GM12892 (cell line): Measurements from ENCODE around the gene MAP2K6.

Source experiments
- DNase-seq: peaks from one replicate; pipeline ENCODE4 v3.0.0; 2011; ENCODE audit not compliant: insufficient read length
- FAIRE-seq: peaks from 2 replicates; lab custom pipeline; 2011; peaks lifted over from hg19 to GRCh38; lab: Jason Lieb, UNC
- POLR2A ChIP-seq: IDR thresholded peaks from 2 replicates; pipeline ENCODE4 v1.6.1; 2011; ENCODE audit warnings: low read depth, low read length, control low read depth
- POLR2AphosphoS5 ChIP-seq: IDR thresholded peaks from 2 replicates; pipeline ENCODE4 v1.6.1; 2011; ENCODE audit warnings: low read depth, low read length, control low read depth
- TAF1 ChIP-seq: IDR thresholded peaks from 2 replicates; pipeline ENCODE4 v1.6.1; 2011; ENCODE audit warnings: low read depth, mild to moderate bottlenecking, control low read depth, low read length, borderline replicate concordance

Gene MAP2K6

DNA sequence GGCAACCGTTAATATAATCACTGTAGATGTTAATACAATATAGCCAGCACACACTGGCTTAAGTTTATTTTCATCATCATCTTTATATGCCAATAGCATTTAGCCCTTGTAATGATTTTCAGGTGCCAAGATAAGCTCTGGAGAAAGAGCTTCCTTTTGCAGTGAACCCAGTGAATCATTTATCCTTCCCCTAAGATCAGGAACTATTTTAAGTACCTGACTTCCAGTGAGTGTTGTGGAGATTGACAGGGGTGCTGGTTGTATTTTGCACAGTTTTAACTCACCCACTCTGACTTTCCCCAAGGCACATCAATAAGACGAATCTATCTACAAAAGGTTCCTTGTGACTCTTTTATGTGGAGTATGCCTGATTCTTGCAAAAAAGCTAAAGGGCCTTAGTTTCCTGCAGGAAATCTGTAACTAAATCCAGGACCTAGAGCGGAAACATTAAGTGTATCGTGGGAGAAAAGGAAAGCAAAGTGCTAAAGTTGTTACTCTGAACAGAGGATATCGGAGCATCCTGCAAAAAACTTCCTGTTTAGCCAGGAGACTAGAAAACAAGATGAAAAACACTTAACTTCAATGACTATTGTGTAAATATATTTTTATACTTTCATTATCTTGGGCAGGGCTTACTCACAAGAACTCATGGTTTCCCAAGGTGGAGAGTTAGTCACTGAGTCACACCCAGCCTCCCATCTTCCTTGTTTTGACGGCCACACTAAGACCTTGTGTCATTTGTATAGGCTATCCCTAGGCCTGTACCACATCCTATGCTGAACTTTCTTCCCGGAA is 183.6 kb downstream of the MAP2K6 start:
- TF ChIP-seq TAF1 (no peak), POLR2AphosphoS5 (no peak), POLR2A (no peak)
- FAIRE-seq: no peak
- DNase-seq: no peak

DNA sequence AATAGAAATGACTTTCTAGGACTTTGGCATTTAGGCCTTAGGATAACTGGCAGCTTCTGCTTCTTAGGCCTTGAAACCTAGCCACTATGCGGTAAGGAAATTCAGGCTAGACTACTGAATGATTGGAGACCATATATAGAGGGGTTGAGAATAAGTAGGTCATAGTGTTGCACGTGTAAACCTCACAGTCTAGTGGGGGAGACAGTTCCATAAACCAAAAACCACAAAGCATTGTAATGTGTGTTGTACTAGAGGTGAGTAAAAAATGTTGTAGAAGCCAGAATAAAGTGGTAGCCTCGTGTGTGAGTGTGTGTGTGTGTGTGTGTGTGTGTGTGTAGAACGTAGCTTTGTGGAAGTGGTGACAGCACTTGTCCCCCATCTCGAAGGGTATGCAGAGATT is 188.5 kb downstream of the MAP2K6 start:
- TF ChIP-seq POLR2AphosphoS5 (no peak), POLR2A (no peak), TAF1 (no peak)
- DNase-seq (no peak), FAIRE-seq (no peak)
